Cardiac fibroblast (primary cell): ENCODE measurements around the gene LBR.

ENCODE experiments used
- DNase-seq, 2 donors: peaks; one replicate each; pipeline versions ENCODE4 v3.0.0 to v3.0.0-alpha.2; 2010; ENCODE audit warnings: low read depth in 2 of 2
- H3K4me3 ChIP-seq, 2 donors: replicated peaks in 1 of 2; 1 replicate in 1 of 2; 2 replicates in 1 of 2; pipeline ENCODE4 v1.5.1; 2011; ENCODE audit warnings: low read depth in 2 of 2, low read length in 2 of 2, mild to moderate bottlenecking in 2 of 2, moderate library complexity in 1 of 2
- CTCF ChIP-seq: IDR thresholded peaks from one replicate; pipeline ENCODE4 v1.5.1; 2011; ENCODE audit warnings: low read depth, mild to moderate bottlenecking, low read length, inconsistent platforms

LBR gene

GRCh38 chr1:225471453-225472301, 43.8 kb upstream of the LBR start:
- TF ChIP-seq CTCF: no peak
- no peak overlapping the region for H3K4me3 ChIP-seq
- no peak for DNase-seq

GRCh38 chr1:225471109-225471452, 43.2 kb upstream of the LBR start:
- TF ChIP-seq CTCF: no peak
- no peak overlapping the region for H3K4me3 ChIP-seq
- DNase-seq: no peak

- DNase-seq: no peak
- TF ChIP-seq CTCF: no peak
- H3K4me3 ChIP-seq: no peak overlapping the region
Observed at GRCh38 chr1:225470211-225471108, 42.6 kb upstream of the LBR start.

- H3K4me3 ChIP-seq: no peak overlapping the region
- no peak for DNase-seq
- TF ChIP-seq CTCF: no peak
Observed at GRCh38 chr1:225469051-225469450, 41.2 kb upstream of the LBR start.

GRCh38 chr1:225468270-225469020, 40.6 kb upstream of the LBR start:
- no peak for TF ChIP-seq CTCF
- DNase-seq: no peak
- H3K4me3 ChIP-seq: no peak overlapping the region

GRCh38 chr1:225467193-225468020, 39.6 kb upstream of the LBR start:
- TF ChIP-seq CTCF: no peak
- H3K4me3 ChIP-seq: no peak overlapping the region
- peak; percentile 39 to 56 for DNase-seq
